Thoracic aorta (tissue), 2 donors: ENCODE results near the gene UQCC5. TPM values are rescaled to one million over a fixed set of nuclear protein-coding genes. Genes with fewer than 3 reads are reported as not detected.

Experiments
- ATAC-seq: fragments of 150-250 bp; one replicate; pipeline ENCODE4 v1.8.0; 2017; ENCODE audit warnings: low read depth; ENCODE audit not compliant: insufficient number of reproducible peaks, low FRiP score
- DNase-seq: peaks from one replicate; pipeline ENCODE4 v3.0.0-alpha.2; 2020; ENCODE audit warnings: low spot score
- H3K27ac ChIP-seq, 2 donors: fragments of 200-600 bp; sonication (generic); 1 replicate in 1 of 2; 2 replicates in 1 of 2; pipeline ENCODE4 v1.5.1; 2016; ENCODE audit warnings: mild to moderate bottlenecking in 2 of 2, moderate library complexity in 2 of 2
- H3K27me3 ChIP-seq: fragments of 200-600 bp; sonication (generic); replicated peaks from 2 replicates; pipeline ENCODE4 v1.6.0; 2016; ENCODE audit warnings: mild to moderate bottlenecking; ENCODE audit not compliant: insufficient read depth
- H3K36me3 ChIP-seq: fragments of 200-600 bp; sonication (generic); one replicate; pipeline ENCODE4 v1.5.1; 2016
- H3K4me1 ChIP-seq, 2 donors: fragments of 200-600 bp; sonication (generic); 1 replicate in 1 of 2; 2 replicates in 1 of 2; pipeline versions ENCODE4 v1.5.1 to v1.6.0; 2016; ENCODE audit warnings: low read depth in 2 of 2, mild to moderate bottlenecking in 1 of 2; ENCODE audit not compliant: control insufficient read depth in 1 of 2
- H3K4me3 ChIP-seq: fragments of 200-600 bp; sonication (generic); 2 replicates; pipeline ENCODE4 v1.5.1; 2016; ENCODE audit warnings: mild to moderate bottlenecking
- H3K9me3 ChIP-seq: fragments of 200-600 bp; sonication (generic); 2 replicates; pipeline ENCODE4 v1.5.1; 2016
- CTCF ChIP-seq: fragments of 200-600 bp; sonication (generic); IDR thresholded peaks from one replicate; pipeline ENCODE4 v1.5.1; 2019; ENCODE audit warnings: antibody characterized with exemption
- total RNA-seq, 2 donors: library from RNA; depleted of rRNA; stranded (reverse); fragments of >200 nt; gene quantifications; one replicate each; pipeline versions ENCODE4 v1.1.0 to v1.2.3, GENCODE V29; 2016

UQCC5 gene
- total RNA-seq, 2 donors from 2014 or later: 0.95 to 8.7 TPM

GRCh38 chr3:52517796-52518722 lies 18.3 kb upstream of the UQCC5 start:
- no peak for TF ChIP-seq CTCF
- Histone ChIP-seq H3K27ac (no peak overlapping the region), H3K4me1 (no peaks in the 10 kb centered on the region), H3K4me3 (no peak overlapping the region), H3K27me3 (no peaks in the 10 kb centered on the region), H3K9me3 (no peaks in the 10 kb centered on the region), H3K36me3 (no peaks in the 10 kb centered on the region)
- DNase-seq: no peak
- no peak for ATAC-seq

DNA sequence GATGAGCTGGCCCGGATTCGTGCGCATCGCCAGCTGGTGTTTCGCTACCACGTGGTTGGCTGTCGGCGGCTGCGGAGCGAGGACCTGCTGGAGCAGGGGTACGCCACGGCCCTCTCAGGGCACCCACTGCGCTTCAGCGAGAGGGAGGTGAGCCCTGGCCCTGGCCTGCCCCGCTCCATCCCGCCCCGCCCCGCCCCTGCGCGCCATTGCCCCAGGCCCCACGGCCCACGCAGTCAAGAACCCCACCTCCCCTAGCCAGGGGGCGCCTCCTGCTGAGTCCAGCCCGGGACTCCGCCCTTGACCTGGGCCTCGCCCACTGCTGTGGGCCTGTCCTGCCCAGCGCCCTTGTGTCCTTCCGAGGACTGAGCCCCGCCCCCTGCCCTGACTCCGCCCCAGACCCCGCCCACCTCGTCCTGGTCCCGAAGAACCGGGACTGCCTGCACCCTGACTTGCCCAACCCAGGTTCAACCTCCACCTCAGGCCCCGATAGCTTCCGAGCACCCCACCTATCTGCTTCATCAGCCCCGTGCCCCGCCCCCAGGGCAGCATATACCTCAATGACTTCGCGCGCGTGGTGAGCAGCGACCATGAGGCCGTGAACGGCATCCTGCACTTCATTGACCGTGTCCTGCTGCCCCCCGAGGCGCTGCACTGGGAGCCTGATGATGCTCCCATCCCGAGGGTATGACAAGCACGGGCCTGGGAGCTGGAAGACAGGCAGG lies 17.5 kb upstream of the UQCC5 start:
- Histone ChIP-seq H3K36me3 (no peaks in the 10 kb centered on the region), H3K27me3 (no peaks in the 10 kb centered on the region), H3K4me3 (peak overlapping the region; percentile 19), H3K27ac (no peak overlapping the region), H3K4me1 (no peaks in the 10 kb centered on the region), H3K9me3 (no peaks in the 10 kb centered on the region)
- ATAC-seq (no peak), DNase-seq (no peak)
- TF ChIP-seq CTCF: no peak

DNA sequence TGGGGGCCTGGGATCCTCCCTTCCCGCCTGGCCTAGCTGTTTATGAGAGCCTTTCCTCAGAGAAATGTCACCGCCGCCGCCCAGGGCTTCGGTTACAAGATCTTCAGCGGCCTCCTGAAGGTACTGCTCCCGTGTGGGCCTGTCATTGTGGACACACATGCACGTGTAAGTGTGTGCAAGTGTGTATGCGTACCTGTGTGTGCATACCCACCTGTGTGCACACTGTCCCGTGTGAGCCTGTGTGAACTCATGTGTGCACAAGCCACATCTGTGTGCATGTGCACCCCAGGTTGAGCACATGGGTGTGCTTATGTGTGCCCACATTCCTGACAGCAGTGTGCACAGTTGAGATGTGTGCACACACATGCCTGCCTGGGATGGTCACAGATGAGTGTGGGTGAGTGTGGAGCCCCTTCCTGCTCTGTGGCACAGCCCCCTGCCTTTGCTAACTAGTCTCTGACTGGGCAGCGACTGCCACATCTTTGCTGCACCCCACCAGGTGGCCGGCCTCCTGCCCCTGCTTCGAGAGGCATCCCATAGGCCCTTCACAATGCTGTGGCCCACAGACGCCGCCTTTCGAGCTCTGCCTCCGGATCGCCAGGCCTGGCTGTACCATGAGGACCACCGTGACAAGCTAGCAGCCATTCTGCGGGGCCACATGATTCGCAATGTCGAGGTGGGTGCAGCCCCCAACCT lies 16.8 kb upstream of the UQCC5 start:
- no peak for ATAC-seq
- no peak overlapping the region for H3K27ac ChIP-seq
- DNase-seq: no peak
- H3K27me3 ChIP-seq: no peaks in the 10 kb centered on the region
- H3K4me1 ChIP-seq: peaks cover 0 to 3% of the 10 kb centered on the region in 2 donors
- H3K36me3 ChIP-seq: no peaks in the 10 kb centered on the region
- no peak overlapping the region for H3K4me3 ChIP-seq
- no peaks in the 10 kb centered on the region for H3K9me3 ChIP-seq
- TF ChIP-seq CTCF: no peak

DNA sequence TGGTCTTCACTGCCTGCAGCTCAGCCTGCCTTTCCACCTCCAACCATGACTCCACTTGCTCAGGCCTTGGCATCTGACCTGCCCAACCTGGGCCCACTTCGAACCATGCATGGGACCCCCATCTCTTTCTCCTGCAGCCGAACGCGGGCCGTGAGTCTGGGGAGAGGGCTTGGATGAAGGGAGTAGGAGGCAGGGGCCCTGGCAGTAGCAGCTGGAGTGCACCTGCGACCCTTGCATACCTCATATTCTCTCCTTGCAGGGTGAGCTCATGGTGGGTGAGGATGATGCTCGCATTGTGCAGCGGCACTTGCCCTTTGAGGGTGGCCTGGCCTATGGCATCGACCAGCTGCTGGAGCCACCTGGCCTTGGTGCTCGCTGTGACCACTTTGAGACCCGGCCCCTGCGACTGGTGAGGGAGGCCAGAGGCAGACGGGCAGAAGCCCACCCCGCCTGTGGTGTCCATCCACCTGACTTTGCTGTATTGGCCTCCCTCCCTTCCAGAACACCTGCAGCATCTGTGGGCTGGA lies 16.2 kb upstream of the UQCC5 start:
- Histone ChIP-seq H3K27ac (no peak overlapping the region), H3K4me1 (peaks cover under 1 to 9% of the 10 kb centered on the region in 2 donors), H3K36me3 (no peaks in the 10 kb centered on the region), H3K4me3 (no peak overlapping the region), H3K27me3 (no peaks in the 10 kb centered on the region), H3K9me3 (no peaks in the 10 kb centered on the region)
- no peak for TF ChIP-seq CTCF
- DNase-seq (no peak), ATAC-seq (no peak)
